ENCODE results near the gene HOXA7. TPM values are rescaled to one million over a fixed set of nuclear protein-coding genes. Genes with fewer than 3 reads are reported as not detected.
A peak's percentile ranks its signal among the peaks of the same experiment; 100 is the strongest.

HOXA7 gene
- total RNA-seq (ENCODE audit: insufficient read depth, low replicate concordance), result 0.72 TPM

GRCh38 chr7:27156508-27156898 is at the start of gene HOXA7:
HOXA7 (minus strand) TSS chr7:27156675; CDS start chr7:27156545, 130 bp downstream.
- DNase-seq (ENCODE audit: low spot score), result peak; percentile 85

GRCh38 chr7:27205325-27206280 is 49.1 kb upstream of the HOXA7 start:
- DNase-seq (ENCODE audit: low spot score), result no peak

GRCh38 chr7:27204851-27205322 is 48.4 kb upstream of the HOXA7 start:
- peak; percentile 56 for DNase-seq (ENCODE audit: low spot score)

GRCh38 chr7:27203964-27204594 is 47.6 kb upstream of the HOXA7 start:
- DNase-seq (ENCODE audit: low spot score), result no peak

- DNase-seq (ENCODE audit: low spot score), result no peak
Observed at GRCh38 chr7:27203365-27203953, 47.0 kb upstream of the HOXA7 start.

- no peak for DNase-seq (ENCODE audit: low spot score)
Observed at GRCh38 chr7:27202862-27203134, 46.3 kb upstream of the HOXA7 start.

GRCh38 chr7:27202018-27202861 is 45.8 kb upstream of the HOXA7 start:
- peak; percentile 34 for DNase-seq (ENCODE audit: low spot score)

- no peak for DNase-seq (ENCODE audit: low spot score)
Observed at GRCh38 chr7:27201580-27202017, 45.1 kb upstream of the HOXA7 start.

GRCh38 chr7:27200761-27201579 is 44.5 kb upstream of the HOXA7 start:
- peak; percentile 54 for DNase-seq (ENCODE audit: low spot score)

- peak; percentile 92 for DNase-seq (ENCODE audit: low spot score)
Observed at GRCh38 chr7:27199849-27200760, 43.6 kb upstream of the HOXA7 start, which contains the start of gene HOXA13. HOXA13 (minus strand) TSS chr7:27200091; CDS start chr7:27200077, 14 bp downstream.

GRCh38 chr7:27198871-27199801 is 42.7 kb upstream of the HOXA7 start:
- no peak for DNase-seq (ENCODE audit: low spot score)

- no peak for DNase-seq (ENCODE audit: low spot score)
Observed at GRCh38 chr7:27198138-27198841, 41.8 kb upstream of the HOXA7 start.

GRCh38 chr7:27197137-27198042 is 40.9 kb upstream of the HOXA7 start:
- DNase-seq (ENCODE audit: low spot score), result peak; percentile 42

GRCh38 chr7:27196287-27196767 is 39.9 kb upstream of the HOXA7 start:
- DNase-seq (ENCODE audit: low spot score), result peak; percentile 92

- peak; percentile 71 for DNase-seq (ENCODE audit: low spot score)
Observed at GRCh38 chr7:27194686-27195379, 38.4 kb upstream of the HOXA7 start.

- no peak for DNase-seq (ENCODE audit: low spot score)
Observed at GRCh38 chr7:27194002-27194352, 37.5 kb upstream of the HOXA7 start.
